HepG2 (cell line): Measurements from ENCODE around the gene PCOLCE2. TPM values are rescaled to one million over a fixed set of nuclear protein-coding genes. Genes with fewer than 3 reads are reported as not detected.

ENCODE experiments used
- BCL6 ChIP-seq: IDR thresholded peaks from 2 replicates; pipeline ENCODE4 v1.6.1; 2016; ENCODE audit warnings: missing genetic modification reagents, missing compliant biosample characterization
- BORCS8-MEF2B ChIP-seq: sonication (generic); formaldehyde crosslinking; IDR thresholded peaks from 2 replicates; pipeline ENCODE4 v1.8.0; 2022; ENCODE audit warnings: mild to moderate bottlenecking, missing genetic modification reagents
- CBX2 ChIP-seq, 2 experiments: fragments of 200-600 bp in 1 of 2; sonication (generic); formaldehyde crosslinking in 1 of 2; IDR thresholded peaks; 2 replicates each; pipeline versions ENCODE4 v1.7.0 to v1.8.1; 2018 to 2022; ENCODE audit warnings: low read depth in 2 of 2, low read length in 1 of 2, mild to moderate bottlenecking in 1 of 2, missing genetic modification reagents in 1 of 2
- CREB3 ChIP-seq: sonication (generic); formaldehyde crosslinking; IDR thresholded peaks from 2 replicates; pipeline ENCODE4 v1.5.0; 2020; ENCODE audit warnings: missing genetic modification reagents
- ELF1 ChIP-seq: sonication (generic); formaldehyde crosslinking; IDR thresholded peaks from 2 replicates; pipeline ENCODE4 v1.4.0; 2020; ENCODE audit warnings: missing genetic modification reagents
- GATA4 ChIP-seq: sonication (generic); IDR thresholded peaks from 2 replicates; pipeline ENCODE4 v1.6.1; 2016; ENCODE audit warnings: antibody characterized with exemption, low read depth, borderline replicate concordance
- HCFC1 ChIP-seq: fragments of 150-350 bp; IDR thresholded peaks from 2 replicates; pipeline ENCODE4 v1.6.1; 2014; ENCODE audit warnings: low read depth, low read length
- KLF12 ChIP-seq: sonication (generic); formaldehyde crosslinking; IDR thresholded peaks from 2 replicates; pipeline ENCODE4 v1.4.0; 2020; ENCODE audit warnings: missing genetic modification reagents, borderline replicate concordance
- MXD3 ChIP-seq: IDR thresholded peaks from 2 replicates; pipeline ENCODE4 v1.6.1; 2016; ENCODE audit warnings: mild to moderate bottlenecking, missing biosample characterization, missing genetic modification reagents
- NFKBIZ ChIP-seq: IDR thresholded peaks from 2 replicates; pipeline ENCODE4 v1.6.1; 2018; ENCODE audit warnings: missing genetic modification reagents, missing compliant biosample characterization
- PBX3 ChIP-seq: sonication (generic); formaldehyde crosslinking; IDR thresholded peaks from 2 replicates; pipeline ENCODE4 v1.8.1; 2023; ENCODE audit warnings: missing genetic modification reagents, inconsistent platforms, borderline replicate concordance
- RAD21 ChIP-seq: fragments of 450-650 bp; formaldehyde crosslinking; IDR thresholded peaks from 2 replicates; pipeline ENCODE4 v1.5.0; 2020; ENCODE audit warnings: mild to moderate bottlenecking
- RFXAP ChIP-seq: sonication (generic); formaldehyde crosslinking; IDR thresholded peaks from 2 replicates; pipeline ENCODE4 v1.4.0; 2020; ENCODE audit warnings: missing genetic modification reagents, borderline replicate concordance
- SALL1 ChIP-seq: sonication (generic); formaldehyde crosslinking; IDR thresholded peaks from 2 replicates; pipeline ENCODE4 v1.8.0; 2022; ENCODE audit warnings: mild to moderate bottlenecking, missing genetic modification reagents
- SP4 ChIP-seq: sonication (generic); formaldehyde crosslinking; IDR thresholded peaks from 2 replicates; pipeline ENCODE4 v1.8.1; 2023; ENCODE audit warnings: mild to moderate bottlenecking, missing genetic modification reagents
- TAF15 ChIP-seq: fragments of 200-400 bp; formaldehyde crosslinking; IDR thresholded peaks from one replicate; pipeline ENCODE4 v1.6.1; 2018; ENCODE audit warnings: mild to moderate bottlenecking, low read depth, low read length; ENCODE audit not compliant: poor library complexity, severe bottlenecking
- THAP8 ChIP-seq: sonication (generic); formaldehyde crosslinking; IDR thresholded peaks from 2 replicates; pipeline ENCODE4 v1.5.1; 2020; ENCODE audit warnings: missing genetic modification reagents, mild to moderate bottlenecking, borderline replicate concordance
- ZBTB43 ChIP-seq: sonication (generic); formaldehyde crosslinking; conservative IDR thresholded peaks from 2 replicates; pipeline ENCODE4 v1.4.0; 2020; ENCODE audit warnings: missing genetic modification reagents
- ZFP1 ChIP-seq: IDR thresholded peaks from 2 replicates; pipeline ENCODE4 v1.6.1; 2016
- ZFP36 ChIP-seq: fragments of 150-350 bp; IDR thresholded peaks from 2 replicates; pipeline ENCODE4 v1.6.1; 2018; ENCODE audit warnings: borderline replicate concordance, low read length, low read depth; ENCODE audit not compliant: partially characterized antibody
- ZNF256 ChIP-seq: sonication (generic); formaldehyde crosslinking; conservative IDR thresholded peaks from 2 replicates; pipeline ENCODE4 v1.4.0; 2020; ENCODE audit warnings: missing genetic modification reagents
- ZNF543 ChIP-seq: sonication (generic); formaldehyde crosslinking; IDR thresholded peaks from 2 replicates; pipeline ENCODE4 v1.4.0; 2020; ENCODE audit warnings: mild to moderate bottlenecking, missing genetic modification reagents
- ZNF562 ChIP-seq: sonication (generic); formaldehyde crosslinking; IDR thresholded peaks from 2 replicates; pipeline ENCODE4 v1.8.0; 2022; ENCODE audit warnings: missing genetic modification reagents, borderline replicate concordance
- ZNF724P ChIP-seq: sonication (generic); formaldehyde crosslinking; IDR thresholded peaks from 2 replicates; pipeline ENCODE4 v1.8.0; 2022; ENCODE audit warnings: missing genetic modification reagents, borderline replicate concordance
- ZNF775 ChIP-seq: sonication (generic); formaldehyde crosslinking; IDR thresholded peaks from 2 replicates; pipeline ENCODE4 v1.4.0; 2020; ENCODE audit warnings: missing genetic modification reagents, mild to moderate bottlenecking, moderate library complexity, borderline replicate concordance
- polyA plus RNA-seq, 8 experiments: library from polyadenylated mRNA; depleted of rRNA in 3 of 8; stranded (reverse) in 7 of 8; unstranded in 1 of 8; fragments of >200 nt; fragmentation: Illumina TruSeq in 4 of 8; extraction: Trizol in 4 of 8; gene quantifications; 2 replicates each; pipeline versions ENCODE4 v1.2.1 to v1.2.3, GENCODE V29; 2011 to 2016; ENCODE audit warnings: low read depth in 4 of 8, missing spikeins in 1 of 8, mixed read lengths in 1 of 8; ENCODE audit not compliant: insufficient read depth in 1 of 8
- total RNA-seq, 5 experiments: library from RNA; depleted of rRNA; stranded (reverse); fragments of >200 nt; fragmentation: Illumina TruSeq; extraction: Trizol; gene quantifications; 2 replicates each; pipeline ENCODE4 v1.2.3, GENCODE V29; 2016; ENCODE audit warnings: low read depth in 1 of 5

The PCOLCE2 gene
- total and polyA plus RNA-seq, 2 of the 13 experiments (the other 11 are each of a cell fraction or from before 2014, with no cell fraction given), result 0.71 to 2.0 TPM

GRCh38 chr3:142888481-142889211 is at the start of gene PCOLCE2 (continued):
- TF ChIP-seq ZBTB43 (CRISPR knock-in tag) (peak; percentile 65; the same call in 1 of the 2 replicates), CBX2 (IDR thresholded peaks at IDR 0.05; ENCODE audit: low read depth, low read length) (no peak), CBX2 (CRISPR knock-in tag; IDR thresholded peaks at IDR 0.05; ENCODE audit: low read depth) (no peak; the same call in 1 of the 2 replicates), MXD3 (CRISPR knock-in tag) (no peak), SP4 (CRISPR knock-in tag) (no peak), BORCS8-MEF2B (CRISPR knock-in tag) (no peak), RAD21 (CRISPR knock-in tag) (0 out of 2 replicates have a peak, but pooled peaks have one; percentile 23), SALL1 (CRISPR knock-in tag) (peak; percentile 61), ZNF724P (no peak), HCFC1 (no peak), CREB3 (CRISPR knock-in tag) (0 out of 2 replicates have a peak, but pooled peaks have one; percentile 24), KLF12 (CRISPR knock-in tag) (0 out of 2 replicates have a peak, but pooled peaks have one; percentile 59), TAF15 (no peak), RFXAP (CRISPR knock-in tag) (no peak), ZFP1 (CRISPR knock-in tag) (no peak), ELF1 (no peak), BCL6 (CRISPR knock-in tag) (no peak), ZNF256 (CRISPR knock-in tag) (no peak; the same call in 1 of the 2 replicates), ZNF562 (CRISPR knock-in tag) (no peak), THAP8 (CRISPR knock-in tag) (0 out of 2 replicates have a peak, but pooled peaks have one; percentile 25), GATA4 (no peak), PBX3 (CRISPR knock-in tag) (no peak), ZNF775 (CRISPR knock-in tag) (no peak), ZFP36 (no peak), ZNF543 (no peak), NFKBIZ (CRISPR knock-in tag) (no peak)
